H9 (cell line): ENCODE measurements around the gene CYSTM1. TPM values are rescaled to one million over a fixed set of nuclear protein-coding genes. Genes with fewer than 3 reads are reported as not detected.

Source experiments
- DNase-seq: peaks from one replicate; pipeline ENCODE4 v3.0.0-alpha.2; 2017
- H2AFZ ChIP-seq: one replicate; pipeline ENCODE4 v1.6.1; 2013; ENCODE audit warnings: mild to moderate bottlenecking, low read length, control low read depth, moderate library complexity
- H2AK5ac ChIP-seq: 2 replicates; pipeline ENCODE4 v1.6.1; 2013; ENCODE audit warnings: low read length, control low read depth, mixed read lengths; ENCODE audit not compliant: insufficient read length
- H2BK120ac ChIP-seq: one replicate; pipeline ENCODE4 v1.6.1; 2013; ENCODE audit warnings: low read depth, mild to moderate bottlenecking, low read length, control low read depth, inconsistent platforms; ENCODE audit not compliant: poor library complexity, severe bottlenecking
- H2BK12ac ChIP-seq: 2 replicates; pipeline ENCODE4 v1.6.1; 2013; ENCODE audit warnings: low read length, control low read depth, mixed read lengths, low read depth; ENCODE audit not compliant: insufficient read length
- H2BK15ac ChIP-seq: 2 replicates; pipeline ENCODE4 v1.6.1; 2013; ENCODE audit warnings: low read depth, low read length, control low read depth
- H2BK20ac ChIP-seq: one replicate; pipeline ENCODE4 v1.6.1; 2013; ENCODE audit warnings: low read depth, mild to moderate bottlenecking, low read length, control low read depth, inconsistent platforms; ENCODE audit not compliant: poor library complexity, severe bottlenecking
- H2BK5ac ChIP-seq: 2 replicates; pipeline ENCODE4 v1.6.1; 2013; ENCODE audit warnings: low read length, control low read depth, mixed read lengths; ENCODE audit not compliant: insufficient read length
- H3K14ac ChIP-seq: 2 replicates; pipeline ENCODE4 v1.6.1; 2013; ENCODE audit warnings: low read length, control low read depth; ENCODE audit not compliant: insufficient read depth
- H3K18ac ChIP-seq: 2 replicates; pipeline ENCODE4 v1.6.1; 2013; ENCODE audit warnings: low read depth, mild to moderate bottlenecking, mixed read lengths, low read length, control low read depth; ENCODE audit not compliant: insufficient read length
- H3K23ac ChIP-seq: 2 replicates; pipeline ENCODE4 v1.6.1; 2013; ENCODE audit warnings: low read length, control low read depth, mixed read lengths, low read depth; ENCODE audit not compliant: insufficient read length
- H3K23me2 ChIP-seq: 2 replicates; pipeline ENCODE4 v1.6.1; 2013; ENCODE audit warnings: low read depth, mild to moderate bottlenecking, mixed read lengths, low read length, control low read depth; ENCODE audit not compliant: insufficient read length, poor library complexity, severe bottlenecking
- H3K27ac ChIP-seq: 2 replicates; pipeline ENCODE4 v1.5.1; 2013; ENCODE audit warnings: low read length, control low read depth, mixed read lengths, low read depth; ENCODE audit not compliant: insufficient read length
- H3K27me3 ChIP-seq: 2 replicates; pipeline ENCODE4 v1.6.1; 2013; ENCODE audit warnings: low read length, control low read depth, inconsistent platforms; ENCODE audit not compliant: insufficient read depth
- H3K4ac ChIP-seq: 2 replicates; pipeline ENCODE4 v1.6.1; 2013; ENCODE audit warnings: low read depth, mild to moderate bottlenecking, control low read depth, inconsistent platforms, low read length, moderate library complexity
- H3K4me1 ChIP-seq: 2 replicates; pipeline ENCODE4 v1.6.1; 2013; ENCODE audit warnings: low read length, control low read depth, inconsistent platforms; ENCODE audit not compliant: insufficient read depth
- H3K4me2 ChIP-seq: 2 replicates; pipeline ENCODE4 v1.6.1; 2013; ENCODE audit warnings: low read length, control low read depth, mixed read lengths; ENCODE audit not compliant: insufficient read length, insufficient read depth
- H3K56ac ChIP-seq: 2 replicates; pipeline ENCODE4 v1.6.1; 2013; ENCODE audit warnings: low read depth, mild to moderate bottlenecking, mixed read lengths, low read length, control low read depth; ENCODE audit not compliant: insufficient read length
- H3K79me1 ChIP-seq: 2 replicates; pipeline ENCODE4 v1.6.1; 2013; ENCODE audit warnings: low read depth, mild to moderate bottlenecking, moderate library complexity, low read length, control low read depth, inconsistent platforms; ENCODE audit not compliant: insufficient read depth, poor library complexity, severe bottlenecking
- H3K79me2 ChIP-seq: 2 replicates; pipeline ENCODE4 v1.6.1; 2013; ENCODE audit warnings: low read length, control low read depth, inconsistent platforms; ENCODE audit not compliant: insufficient read depth
- H3K9ac ChIP-seq: 2 replicates; pipeline ENCODE4 v1.6.1; 2013; ENCODE audit warnings: low read length, control low read depth, mixed read lengths; ENCODE audit not compliant: insufficient read length; ENCODE audit errors: extremely low read depth
- H3K9me3 ChIP-seq: one replicate; pipeline ENCODE4 v1.6.1; 2013; ENCODE audit warnings: low read depth, low read length, inconsistent platforms; ENCODE audit not compliant: control insufficient read depth
- H3T11ph ChIP-seq: one replicate; pipeline ENCODE4 v1.6.1; 2013; ENCODE audit warnings: mild to moderate bottlenecking, low read length, control low read depth, inconsistent platforms
- H4K20me1 ChIP-seq: one replicate; pipeline ENCODE4 v1.6.1; 2013; ENCODE audit not compliant: control insufficient read depth, insufficient read length, insufficient read depth
- H4K5ac ChIP-seq: 2 replicates; pipeline ENCODE4 v1.6.1; 2013; ENCODE audit warnings: low read depth, mild to moderate bottlenecking, mixed read lengths, low read length, control low read depth; ENCODE audit not compliant: insufficient read length
- H4K8ac ChIP-seq: replicated peaks from 2 replicates; pipeline ENCODE4 v1.6.1; 2013; ENCODE audit warnings: low read length, control low read depth, mixed read lengths, low read depth; ENCODE audit not compliant: insufficient read length
- H4K91ac ChIP-seq: 2 replicates; pipeline ENCODE4 v1.6.1; 2013; ENCODE audit warnings: low read depth, mild to moderate bottlenecking, moderate library complexity, mixed read lengths, low read length, control low read depth; ENCODE audit not compliant: insufficient read length
- H3K27ac Mint-ChIP-seq, 3 experiments: 2 replicates in 2 of 3; 3 replicates in 1 of 3; pipeline ENCODE4 v1.8.0; 2020 to 2021; ENCODE audit warnings: mixed read lengths in 3 of 3, mild to moderate bottlenecking in 1 of 3, moderate library complexity in 1 of 3
- H3K27me3 Mint-ChIP-seq: 2 replicates; pipeline ENCODE4 v1.8.0; 2021; ENCODE audit warnings: low read depth, mild to moderate bottlenecking, moderate library complexity, mixed read lengths
- H3K36me3 Mint-ChIP-seq, 3 experiments: 2 replicates in 2 of 3; 3 replicates in 1 of 3; pipeline ENCODE4 v1.8.0; 2020 to 2021; ENCODE audit warnings: low read depth in 3 of 3, mixed read lengths in 3 of 3; ENCODE audit not compliant: insufficient read depth in 1 of 3
- H3K4me1 Mint-ChIP-seq, 2 experiments: 2 replicates each; pipeline ENCODE4 v1.8.0; 2020; ENCODE audit warnings: mixed read lengths in 2 of 2
- H3K4me3 Mint-ChIP-seq, 2 experiments: 2 replicates in 1 of 2; 3 replicates in 1 of 2; pipeline ENCODE4 v1.8.0; 2020 to 2021; ENCODE audit warnings: mild to moderate bottlenecking in 2 of 2, mixed read lengths in 2 of 2, moderate library complexity in 1 of 2
- H3K9me3 Mint-ChIP-seq, 2 experiments: 2 replicates in 1 of 2; 3 replicates in 1 of 2; pipeline ENCODE4 v1.8.0; 2020; ENCODE audit warnings: mild to moderate bottlenecking in 2 of 2, mixed read lengths in 2 of 2, moderate library complexity in 1 of 2
- CTCF ChIP-seq: fragments of 200-600 bp; sonication (generic); conservative IDR thresholded peaks from 3 replicates; pipeline ENCODE4 v1.8.0; 2021; ENCODE audit warnings: antibody characterized with exemption, mild to moderate bottlenecking
- WGBS: extraction: QIAGEN DNeasy Blood & Tissue Kit; methylation state at CpG from one replicate; pipeline ENCODE4 v1.1.7; 2013; ENCODE audit warnings: missing lambda C conversion rate, low lambda C conversion rate, mixed read lengths; ENCODE audit not compliant: insufficient read length; ENCODE audit errors: extremely low coverage; 5-methylcytosine and 5-hydroxymethylcytosine counted together
- total RNA-seq: library from RNA; stranded (reverse); gene quantifications from 2 replicates; pipeline ENCODE4 v1.2.1, GENCODE V29; 2021

CYSTM1 gene
- total RNA-seq, 1 experiment from 2014 or later: 20.6 TPM

- H2BK20ac ChIP-seq: no peak overlapping the region
- no peak overlapping the region for H3K4me2 ChIP-seq
- Mint-ChIP-seq H3K27me3 (peaks cover 5% of the 10 kb centered on the region), H3K4me3 (no peak overlapping the region), H3K4me1 (peaks cover 14 to 20% of the 10 kb centered on the region in 2 experiments), H3K27ac (peak overlapping the region in 1 of 3 experiments; percentile 16; a peak in 1 of 7 replicates), H3K9me3 (no peaks in the 10 kb centered on the region), H3K36me3 (no peaks in the 10 kb centered on the region)
- no peaks in the 10 kb centered on the region for H3K9me3 ChIP-seq
- H4K91ac ChIP-seq: no peak overlapping the region
- peaks cover 3% of the 10 kb centered on the region; the same call in 1 of the 2 replicates for H3K4me1 ChIP-seq
- no peak overlapping the region for H2AFZ ChIP-seq
- DNase-seq: no peak
- H2BK5ac ChIP-seq: no peak overlapping the region
- H3T11ph ChIP-seq: no peak overlapping the region
- no peak overlapping the region for H2AK5ac ChIP-seq
- WGBS: no CpG with 5 or more reads among the region's 3 CpGs
- no peak overlapping the region for H3K14ac ChIP-seq
- H3K18ac ChIP-seq: no peak overlapping the region
- no peak overlapping the region for H3K23ac ChIP-seq
- H4K20me1 ChIP-seq: no peaks in the 10 kb centered on the region
- H4K5ac ChIP-seq: no peak overlapping the region
- H3K56ac ChIP-seq: no peak overlapping the region
- no peak overlapping the region for H3K9ac ChIP-seq
- no peak overlapping the region for H2BK12ac ChIP-seq
- H3K79me2 ChIP-seq: no peaks in the 10 kb centered on the region
- no peaks in the 10 kb centered on the region for H3K27me3 ChIP-seq
- H3K79me1 ChIP-seq: no peaks in the 10 kb centered on the region
- no peak overlapping the region for H2BK120ac ChIP-seq
- no peak overlapping the region for H3K27ac ChIP-seq
- no peak overlapping the region for H3K4ac ChIP-seq
- H3K23me2 ChIP-seq: no peaks in the 10 kb centered on the region
- no peak overlapping the region for H4K8ac ChIP-seq
- no peak overlapping the region for H2BK15ac ChIP-seq
- no peak for TF ChIP-seq CTCF
Measured at GRCh38 chr5:140131967-140132409, 43.0 kb upstream of the CYSTM1 start.
